GM18519 (cell line): ENCODE measurements around the gene EVC.
"Not testable (repeated sequence)": the region's sequence is repeated elsewhere in the genome, so short reads cannot be mapped to it uniquely, and the experiment has no call there.

Experiments used
- ATAC-seq: cut with Tn5 transposase; IDR thresholded peaks from one replicate; pipeline ENCODE4 v1.9.1; 2021; ENCODE audit warnings: mild to moderate bottlenecking, moderate library complexity; ENCODE audit not compliant: unreplicated experiment, low FRiP score

EVC gene

DNA sequence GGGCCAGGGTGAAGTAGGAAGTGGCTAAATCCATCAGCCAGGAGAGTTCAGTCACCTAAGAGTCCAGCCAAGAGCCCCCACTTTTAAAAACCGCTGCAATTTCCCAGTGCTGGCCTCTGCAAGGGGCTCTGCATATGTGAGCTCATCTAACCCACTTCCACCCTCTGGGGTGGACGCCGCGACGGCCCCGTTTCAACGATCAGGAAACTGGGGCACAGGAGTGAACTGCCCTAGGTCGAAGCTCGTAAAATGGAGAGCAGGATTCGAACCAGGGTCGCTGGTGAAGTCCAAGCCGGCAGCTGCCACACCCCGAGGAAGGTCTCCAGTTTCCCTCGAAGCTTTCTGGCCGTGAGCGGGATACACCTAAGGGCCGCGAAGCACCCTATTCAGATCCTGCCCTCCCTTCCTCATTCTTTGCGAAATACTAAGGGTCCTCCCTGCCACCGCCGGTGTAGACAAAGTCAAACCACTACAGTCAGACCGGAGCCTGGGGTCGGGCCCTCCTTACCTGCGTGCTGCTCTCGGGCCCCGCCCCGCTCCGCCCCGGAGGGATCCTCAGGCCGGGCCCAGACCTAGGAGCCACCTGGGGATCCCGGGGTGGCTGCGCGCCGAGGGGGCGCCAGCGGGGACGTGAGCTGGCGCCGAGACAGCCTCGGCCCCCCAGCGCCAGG, 3.1 kb upstream of the EVC start:
- ATAC-seq: no peak

DNA sequence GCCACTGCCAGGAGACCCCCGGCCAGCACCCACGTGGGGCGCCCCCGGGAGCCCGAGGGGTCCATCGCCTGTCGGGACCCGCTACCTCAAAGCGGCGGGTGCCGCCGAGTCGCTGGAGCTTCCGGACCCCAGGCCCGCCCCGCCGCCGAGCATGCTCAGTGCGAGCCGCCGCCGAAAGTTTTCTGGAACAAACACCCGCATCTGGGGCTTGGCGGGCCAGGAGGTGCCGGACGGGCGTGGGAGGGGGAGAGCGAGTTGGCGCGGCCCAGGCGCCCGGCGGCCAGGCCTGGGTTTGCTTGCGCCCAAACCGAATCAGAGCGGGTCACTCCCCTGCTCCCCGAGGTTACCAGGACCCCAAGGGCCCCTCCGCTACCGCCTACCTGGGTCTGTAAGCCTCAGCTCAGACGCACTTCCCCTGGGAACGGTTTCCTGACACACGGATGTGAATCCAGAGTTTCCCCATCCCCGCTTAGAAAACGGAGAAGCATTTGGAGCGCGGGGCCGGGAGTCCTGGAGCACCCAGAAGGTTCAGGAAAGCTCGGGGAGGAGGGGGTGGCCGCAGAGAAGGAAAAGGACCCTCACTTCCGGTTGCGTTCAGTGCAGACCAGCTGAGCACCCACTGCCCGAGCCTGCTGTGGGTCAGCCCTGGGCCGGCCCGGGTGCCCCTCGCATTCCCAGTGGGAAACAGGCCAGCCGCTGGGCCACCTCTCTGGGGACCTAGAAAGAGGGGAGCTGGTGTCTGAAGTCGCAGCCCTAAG, 2.4 kb upstream of the EVC start, which contains the start of gene EVC2:
EVC2 (minus strand) TSS at position 111 of the 758 bp plus-strand sequence; CDS start at position 65, 46 bp downstream.
- ATAC-seq: no peak

DNA sequence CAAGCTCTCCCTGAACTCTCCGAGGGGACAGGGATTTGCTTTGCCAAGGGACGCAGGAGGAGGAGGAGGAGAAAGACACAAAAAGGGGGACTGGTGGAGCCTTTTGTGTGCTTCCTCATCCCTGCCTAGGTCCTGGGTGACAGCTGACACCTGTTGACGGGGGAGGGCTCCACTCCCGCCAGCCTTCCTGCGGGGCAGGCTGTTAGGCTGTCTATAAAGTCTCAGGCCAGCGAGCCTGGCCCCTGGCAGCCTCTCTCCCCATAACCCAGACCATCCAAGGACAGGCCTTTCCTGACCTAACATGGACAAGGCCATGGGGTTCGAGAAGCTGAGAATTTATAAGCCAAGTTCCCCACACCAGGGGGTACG, 1.8 kb upstream of the EVC start:
- ATAC-seq: no peak

DNA sequence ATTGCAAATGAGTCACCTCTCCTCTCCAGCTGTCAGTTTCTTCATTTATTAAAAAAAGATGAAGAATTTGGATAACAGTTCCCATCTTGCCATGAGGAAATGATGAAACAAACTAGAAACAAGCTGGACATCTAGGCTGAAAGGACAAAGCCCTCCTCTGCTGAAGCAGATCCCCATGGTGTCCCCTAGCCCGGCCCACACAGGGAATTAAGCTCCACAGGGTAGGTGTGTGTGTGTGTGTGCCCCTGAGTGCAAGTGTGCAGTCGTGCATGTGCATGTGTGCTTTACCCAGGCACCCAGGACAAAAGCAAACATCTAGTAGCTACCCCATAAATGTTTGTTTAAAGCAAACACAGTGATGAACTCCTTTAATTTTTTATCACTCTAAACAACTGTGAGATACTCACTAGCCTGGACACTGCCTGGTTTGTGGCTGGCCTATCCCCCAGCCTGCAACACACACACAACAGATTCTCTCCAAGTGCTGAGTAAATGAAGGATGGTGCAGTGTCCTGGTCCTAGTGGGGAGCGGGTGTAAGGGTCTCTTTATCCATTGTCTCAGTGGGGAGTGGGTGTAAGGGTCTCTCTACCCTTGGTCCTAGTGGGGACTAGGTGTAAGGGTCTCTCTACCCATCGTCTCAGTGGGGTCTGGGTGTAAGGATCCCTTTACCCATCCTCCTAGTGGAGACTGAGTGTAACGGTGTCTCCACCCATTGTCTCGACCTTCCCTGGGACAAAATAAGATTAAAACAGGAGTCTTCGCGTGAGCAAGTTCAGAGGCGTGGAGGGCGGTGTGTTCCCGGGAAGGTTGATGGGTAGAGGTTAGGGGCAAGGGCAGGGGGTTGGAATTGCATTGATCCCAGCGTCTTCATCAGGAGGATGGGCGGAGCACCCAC, 688 bp upstream of the EVC start:
- ATAC-seq: peak; percentile 4

DNA sequence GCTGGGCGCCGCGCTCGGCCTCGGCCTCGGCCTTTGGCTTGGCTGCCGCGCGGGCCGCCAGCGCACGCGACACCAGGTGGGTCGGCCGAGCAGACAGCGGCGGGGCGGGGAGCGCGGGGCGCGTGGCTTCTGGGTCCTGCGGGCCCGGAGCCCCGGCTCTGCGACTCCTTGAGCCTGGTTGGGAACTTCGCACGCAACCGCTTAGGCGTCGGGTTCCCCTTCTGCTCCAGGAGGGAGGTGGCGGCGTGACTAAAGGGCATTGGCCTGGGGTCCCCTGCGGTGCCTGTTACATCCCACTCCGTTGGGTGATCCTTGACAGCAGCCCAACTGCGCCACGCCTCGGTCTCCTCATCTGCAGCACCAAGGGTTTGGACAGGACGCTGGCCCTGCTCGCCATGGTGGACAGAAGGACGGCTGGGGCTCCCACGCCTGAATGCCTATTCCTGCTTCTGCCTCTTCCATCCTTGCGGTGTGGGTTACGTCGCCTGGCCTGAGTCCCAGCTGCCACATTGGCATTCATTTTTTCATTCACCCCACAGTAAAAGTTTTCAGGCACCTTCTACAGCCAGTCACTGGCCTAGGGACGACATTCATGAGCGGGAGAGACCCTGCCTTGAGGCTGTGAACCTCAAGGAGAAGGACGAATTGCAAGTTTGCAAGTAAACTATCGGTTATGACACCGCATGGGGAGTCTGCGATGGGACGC, 631 bp downstream of the EVC start:
- ATAC-seq: peak; percentile 8

DNA sequence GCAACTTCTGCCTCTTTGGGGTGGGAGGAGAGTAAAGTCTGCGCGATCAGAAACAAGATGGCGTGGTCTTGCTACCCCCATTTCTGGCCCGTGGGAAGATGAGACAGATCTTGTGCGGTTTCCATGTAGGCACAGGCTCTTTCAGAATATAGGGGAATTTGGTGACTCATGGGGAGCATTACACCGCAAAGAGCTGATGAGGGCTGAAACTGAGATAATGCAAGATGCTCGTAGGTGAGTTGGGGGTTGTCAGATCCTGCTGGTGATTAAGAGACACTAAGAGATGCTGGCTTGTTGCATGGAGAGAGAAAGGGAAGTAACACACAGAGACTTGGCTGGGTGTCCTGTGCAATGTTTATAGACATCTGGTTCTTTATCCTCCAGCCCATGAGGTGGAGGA, 1.5 kb downstream of the EVC start:
- ATAC-seq: peak; percentile 36

DNA sequence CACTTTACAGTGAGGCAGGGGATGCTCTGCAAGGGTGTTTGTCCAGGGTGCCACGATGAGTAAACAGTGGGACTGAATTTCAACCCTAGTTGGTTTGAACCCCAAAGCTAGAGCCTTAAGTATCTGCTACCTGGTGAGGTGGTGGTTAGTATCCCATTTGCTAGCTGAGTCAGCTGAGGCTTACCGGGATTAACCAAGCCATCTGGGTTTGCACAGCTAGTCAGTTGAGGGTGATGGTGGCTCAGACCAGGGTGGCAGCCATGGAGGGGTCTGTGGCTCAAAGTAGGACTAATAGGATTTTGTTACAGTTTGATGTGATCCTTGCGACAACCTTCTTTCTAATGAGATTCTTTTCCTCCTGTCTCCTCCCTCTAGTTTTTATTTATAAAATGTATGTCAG, 1.9 kb downstream of the EVC start:
- no peak for ATAC-seq

DNA sequence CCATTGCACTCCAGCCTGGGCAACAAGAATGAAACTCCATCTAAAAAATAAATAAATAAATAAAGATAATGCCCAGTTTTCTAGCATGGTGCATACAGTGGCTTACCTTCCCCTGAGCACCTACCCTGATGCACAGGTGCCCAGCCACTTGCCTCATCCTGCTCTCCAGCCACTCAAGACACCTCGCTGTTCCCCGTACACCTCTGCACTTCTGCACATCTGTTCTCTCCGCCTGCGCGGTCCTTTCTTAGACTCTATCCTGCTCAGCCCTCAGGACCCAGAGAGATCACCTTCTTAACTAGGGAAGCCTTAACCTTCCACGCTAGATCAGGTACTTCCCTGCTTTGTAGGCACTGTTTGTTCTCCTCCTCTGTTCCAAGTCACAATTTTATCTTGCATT, 2.9 kb downstream of the EVC start:
- ATAC-seq: no peak

DNA sequence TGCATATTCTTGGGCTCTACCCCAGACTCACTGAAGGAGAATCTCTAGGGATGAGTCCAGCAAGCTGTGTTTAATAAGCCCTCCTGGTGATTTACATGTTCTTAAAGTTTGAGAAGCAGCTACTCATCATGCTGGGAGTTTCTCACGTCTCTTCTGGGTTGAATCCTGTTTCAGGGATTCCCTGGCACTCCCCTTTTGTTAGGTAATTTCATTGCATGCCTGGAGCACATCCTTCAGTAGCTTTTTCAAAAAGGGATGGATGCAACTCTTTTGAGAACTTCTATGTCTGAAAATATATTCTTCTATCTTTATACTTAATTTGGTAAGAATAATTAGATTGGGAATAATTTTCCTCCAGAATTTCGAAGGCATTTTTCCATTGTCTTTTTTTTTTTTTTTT, 4.4 kb downstream of the EVC start:
- no peak for ATAC-seq

DNA sequence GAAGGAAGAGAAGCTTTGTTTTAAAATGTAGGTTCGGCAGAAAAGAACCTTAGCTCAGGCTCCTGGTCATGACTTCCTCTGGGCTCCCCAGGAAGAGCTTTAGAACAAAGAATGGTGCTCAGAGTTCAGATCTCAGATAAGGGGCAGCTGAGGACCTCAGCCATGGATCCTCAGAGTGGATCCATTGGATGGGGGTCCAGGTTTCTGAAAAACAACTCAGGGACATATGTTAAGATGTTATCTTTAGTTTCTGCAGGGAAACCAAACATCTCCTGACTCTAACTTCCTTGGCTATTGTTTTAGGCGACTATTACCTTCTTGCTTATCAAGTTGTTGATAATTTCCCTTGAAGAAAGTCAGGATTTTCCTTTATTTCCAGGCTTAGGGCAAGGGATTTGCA, 5.4 kb downstream of the EVC start:
- no peak for ATAC-seq

DNA sequence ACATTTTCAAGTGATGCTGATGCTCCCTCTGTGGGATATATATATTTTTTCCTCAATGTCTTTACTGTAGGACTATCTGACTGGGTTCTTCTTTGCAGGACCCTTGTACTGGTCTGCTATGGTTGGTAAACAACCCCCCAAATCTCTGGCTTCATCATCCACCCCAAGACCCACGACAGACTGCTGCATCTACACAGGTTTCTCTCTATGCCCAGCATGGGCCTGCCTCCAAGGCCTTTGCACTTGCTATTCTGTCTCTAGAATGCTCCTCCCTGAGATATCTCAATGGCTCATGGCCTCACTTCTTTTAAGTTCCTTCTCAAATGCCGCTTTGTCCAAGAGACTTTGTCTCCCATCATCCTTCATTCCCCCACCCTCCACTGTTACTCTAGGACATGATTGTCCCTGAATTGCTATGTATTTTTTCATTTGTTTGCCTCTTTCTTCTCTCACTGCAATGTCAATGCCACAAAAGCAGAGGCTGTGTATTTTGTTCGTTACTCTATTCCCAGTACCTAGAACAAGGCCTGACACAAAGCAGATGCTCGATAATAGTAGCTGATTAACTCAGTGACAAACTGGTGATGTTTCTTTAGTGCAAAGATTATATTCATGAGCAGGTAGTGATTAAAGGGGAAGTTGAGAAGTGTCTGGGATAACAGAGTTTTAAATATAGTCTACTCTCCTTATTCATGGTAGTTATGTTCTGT, 6.6 kb downstream of the EVC start:
- ATAC-seq: no peak

DNA sequence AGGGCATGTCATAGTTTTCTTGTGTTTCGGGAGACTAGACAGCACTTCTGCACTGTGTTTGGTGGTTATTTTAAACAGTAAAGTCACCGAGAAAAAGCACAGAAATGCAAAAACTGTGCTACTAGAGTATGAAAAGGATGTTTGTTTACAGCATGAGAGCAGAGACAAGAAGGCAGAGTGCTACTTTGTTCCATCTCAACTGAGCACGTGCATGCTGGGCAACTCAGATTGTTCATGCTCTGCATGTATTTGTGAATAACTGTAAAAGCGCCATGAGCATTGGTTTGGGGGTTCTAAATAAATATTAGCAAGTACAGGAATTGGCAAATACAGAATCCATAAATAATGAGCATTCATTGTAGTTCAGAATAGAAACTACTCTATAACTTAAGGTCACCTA, 7.4 kb downstream of the EVC start:
- no peak for ATAC-seq

DNA sequence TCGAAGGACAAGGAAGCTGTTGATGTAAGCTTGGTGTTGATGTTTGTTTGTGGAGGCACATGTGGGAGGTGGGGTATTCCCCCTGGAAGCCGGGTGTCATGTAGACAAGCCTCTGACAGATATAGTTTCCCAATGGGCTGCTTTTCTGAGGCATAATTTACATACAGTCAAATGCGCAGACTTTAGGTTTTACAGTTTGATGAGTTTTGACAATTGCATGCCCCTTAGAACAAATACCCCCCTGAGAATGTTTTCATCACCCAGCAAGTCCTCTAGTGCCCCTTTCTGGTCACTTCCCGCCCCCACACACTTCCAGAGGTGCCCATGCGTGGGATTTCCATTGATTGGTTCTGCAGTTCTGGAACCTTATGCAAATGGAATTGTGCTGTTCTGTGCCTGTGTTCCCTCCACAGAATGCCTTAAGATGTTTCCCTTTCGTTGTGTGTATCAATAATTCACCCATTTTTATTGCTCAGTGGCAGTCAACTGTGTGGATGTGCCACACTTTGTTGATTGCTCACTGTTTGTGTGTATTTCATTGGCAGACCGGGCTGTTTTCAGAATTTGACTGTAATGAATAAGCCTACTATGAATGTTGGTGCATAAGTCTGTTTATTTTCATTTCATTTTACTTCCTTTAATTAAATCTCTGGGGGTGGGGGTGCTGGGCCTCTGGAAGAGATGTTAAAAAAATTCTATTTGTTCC, 8.5 kb downstream of the EVC start:
- ATAC-seq: no peak

DNA sequence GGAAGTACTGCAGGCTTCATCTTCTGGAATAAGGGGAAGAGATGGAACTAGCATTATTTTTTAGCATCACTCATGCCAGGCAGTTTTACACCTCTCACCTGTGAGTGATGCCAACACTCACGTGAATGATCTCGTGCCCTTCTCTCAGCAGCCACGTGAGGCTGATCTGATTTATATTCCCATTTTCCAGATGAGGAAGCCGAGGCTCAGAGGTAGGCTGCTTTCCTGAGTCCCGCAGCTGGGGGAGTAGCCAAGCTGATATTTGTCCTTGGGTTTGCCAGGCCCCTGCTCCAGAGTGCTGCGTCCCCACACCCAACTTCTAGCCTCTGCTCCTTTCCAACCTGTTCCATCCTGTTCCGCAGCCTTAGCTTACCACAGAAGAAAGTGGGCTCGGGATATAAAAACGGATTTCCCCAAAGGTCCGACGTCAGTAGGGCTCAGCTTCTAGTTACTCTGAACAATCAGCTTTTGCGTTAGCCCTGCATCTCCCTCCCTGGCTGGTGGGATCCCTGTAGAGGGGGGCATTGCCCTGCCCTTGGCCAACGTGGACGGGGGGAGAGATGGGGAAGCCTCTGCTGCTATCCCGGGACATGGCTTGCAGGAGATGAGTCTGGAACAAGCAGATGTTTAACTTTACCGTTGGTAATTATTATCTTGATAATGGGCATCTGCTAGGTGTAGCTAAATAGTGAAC, 9.3 kb downstream of the EVC start:
- no peak for ATAC-seq

DNA sequence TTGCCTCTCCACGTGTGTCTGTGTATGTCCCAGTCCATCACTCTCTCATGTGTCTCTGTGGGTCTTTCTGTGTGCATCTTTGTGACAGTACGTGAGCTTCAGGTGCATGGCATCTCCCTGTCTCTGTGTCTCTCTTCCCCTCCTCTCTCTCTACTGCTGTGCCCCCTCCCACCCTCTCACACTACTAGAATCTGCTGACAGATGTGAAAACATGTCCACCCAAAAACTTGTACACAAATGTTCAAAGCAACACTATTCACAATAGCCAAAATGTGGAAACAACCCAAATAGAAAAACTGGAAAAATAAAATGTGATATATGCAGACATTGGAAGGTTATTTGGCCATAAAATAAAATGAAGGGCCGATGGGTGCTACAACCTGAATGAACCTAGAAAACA, 10.0 kb downstream of the EVC start:
- ATAC-seq: no peak

DNA sequence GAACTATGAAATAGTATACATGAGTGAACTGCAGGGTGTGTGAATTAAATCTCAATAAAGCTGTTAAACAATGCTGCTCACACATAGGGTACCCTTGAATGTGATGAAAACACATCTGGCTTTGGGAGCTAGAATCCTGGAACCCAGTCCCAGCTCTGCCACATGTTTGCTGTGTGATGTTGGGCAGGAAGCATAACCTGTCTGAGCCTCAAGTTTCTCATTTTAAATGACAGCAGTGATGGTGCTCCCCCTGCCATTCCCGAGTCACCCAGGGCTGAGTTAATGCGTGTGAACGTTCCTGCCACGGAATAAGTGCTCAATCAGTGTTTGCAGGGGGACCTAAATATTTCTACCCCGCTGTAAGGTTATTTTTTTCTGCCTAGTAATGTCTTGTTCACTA, 10.9 kb downstream of the EVC start:
- no peak for ATAC-seq

DNA sequence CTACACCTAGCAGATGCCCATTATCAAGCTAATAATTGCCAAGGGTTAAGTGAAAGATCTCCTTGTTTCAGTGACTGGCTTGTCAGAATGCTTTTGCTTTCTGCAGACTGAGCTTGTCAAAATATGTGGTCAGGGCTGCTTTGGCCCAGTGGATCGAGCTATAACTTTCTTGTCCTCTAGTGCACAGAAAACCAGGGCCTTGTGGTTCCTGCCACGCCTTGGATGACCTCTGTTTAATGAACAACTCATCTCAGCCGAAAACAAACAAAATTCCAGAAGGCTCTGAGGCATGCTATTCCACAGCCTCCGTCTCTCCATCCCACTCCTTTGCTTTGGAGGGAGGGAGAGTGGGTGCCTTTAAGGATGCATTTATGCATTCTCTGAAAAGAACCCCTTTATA, 11.3 kb downstream of the EVC start:
- no peak for ATAC-seq

DNA sequence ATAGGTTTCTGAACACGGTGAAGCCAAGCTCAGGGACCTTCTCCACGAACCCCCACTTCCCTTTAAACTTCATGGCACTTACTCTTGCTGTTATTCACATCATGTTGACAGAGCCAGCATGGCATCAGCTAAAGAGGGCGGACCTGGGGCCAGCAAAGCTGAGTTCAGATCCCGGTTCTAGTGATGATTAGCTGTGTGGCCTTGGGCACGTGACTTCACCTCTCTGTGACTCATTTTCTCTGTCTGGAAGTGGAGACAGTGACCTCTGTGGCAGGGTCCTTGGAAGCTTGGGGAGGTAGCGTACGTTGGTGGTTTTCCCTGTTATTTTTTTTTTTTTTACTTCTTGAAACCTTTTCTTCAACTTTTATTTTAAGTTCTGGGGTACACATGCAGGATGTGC, 13.4 kb downstream of the EVC start:
- ATAC-seq: no peak

DNA sequence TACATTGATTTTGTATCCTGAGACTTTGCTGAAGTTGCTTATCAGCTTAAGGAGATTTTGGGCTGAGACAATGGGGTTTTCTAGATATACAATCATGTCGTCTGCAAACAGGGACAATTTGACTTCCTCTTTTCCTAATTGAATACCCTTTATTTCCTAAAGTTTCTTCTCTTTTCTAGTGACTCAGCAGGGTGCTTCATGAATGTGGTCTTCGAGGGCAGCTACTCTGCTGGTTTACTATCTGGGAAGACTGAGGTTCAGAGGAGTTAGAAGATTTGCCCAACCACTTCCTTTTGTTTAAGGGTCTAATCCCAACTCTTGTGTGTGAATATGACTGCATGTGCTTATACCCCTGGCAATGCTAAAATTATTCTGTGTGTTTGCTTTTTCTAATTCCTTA, 17.4 kb downstream of the EVC start:
- ATAC-seq: not testable (repeated sequence)
